MM.1S (cell line): ENCODE measurements around the gene USP32.

ENCODE experiments used
- EZH2 ChIP-seq: fragments of 300-600 bp; sonication (generic); optimal IDR thresholded peaks from 2 replicates; pipeline ENCODE3; 2017; ENCODE audit warnings: low read depth, mild to moderate bottlenecking, antibody characterized with exemption, low read length, mixed read lengths
- EZH2phosphoT487 ChIP-seq: fragments of 300-600 bp; sonication (generic); IDR thresholded peaks from 2 replicates; pipeline ENCODE4 v1.6.1; 2018; ENCODE audit warnings: antibody characterized with exemption, low read length
- TF ChIP-seq, protein P1 (sequence below): fragments of 300-600 bp; sonication (generic); IDR thresholded peaks from 2 replicates; pipeline ENCODE4 v1.5.1; 2016; ENCODE audit warnings: antibody characterized with exemption, low read length, mixed read lengths

DNA sequence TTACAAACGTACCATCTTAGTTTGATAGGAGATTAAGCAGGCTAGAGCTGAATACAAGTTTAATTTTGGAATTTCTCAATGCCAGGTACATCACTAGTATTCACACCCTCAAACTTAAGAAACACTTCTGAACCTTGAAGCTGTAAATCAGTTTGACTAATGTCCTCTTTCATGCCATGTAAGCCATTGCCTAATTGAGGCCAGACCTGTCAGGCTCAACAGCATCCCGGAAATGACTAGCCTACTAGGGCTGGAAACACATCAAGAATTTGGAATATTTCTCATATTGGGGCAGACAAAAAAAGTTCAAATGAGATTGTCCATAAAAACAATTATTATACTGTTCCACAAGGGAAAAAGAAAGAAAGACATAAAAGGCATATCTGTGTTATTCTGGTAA lies 1.7 kb downstream of the USP32 start:
- TF ChIP-seq, protein P1, sequence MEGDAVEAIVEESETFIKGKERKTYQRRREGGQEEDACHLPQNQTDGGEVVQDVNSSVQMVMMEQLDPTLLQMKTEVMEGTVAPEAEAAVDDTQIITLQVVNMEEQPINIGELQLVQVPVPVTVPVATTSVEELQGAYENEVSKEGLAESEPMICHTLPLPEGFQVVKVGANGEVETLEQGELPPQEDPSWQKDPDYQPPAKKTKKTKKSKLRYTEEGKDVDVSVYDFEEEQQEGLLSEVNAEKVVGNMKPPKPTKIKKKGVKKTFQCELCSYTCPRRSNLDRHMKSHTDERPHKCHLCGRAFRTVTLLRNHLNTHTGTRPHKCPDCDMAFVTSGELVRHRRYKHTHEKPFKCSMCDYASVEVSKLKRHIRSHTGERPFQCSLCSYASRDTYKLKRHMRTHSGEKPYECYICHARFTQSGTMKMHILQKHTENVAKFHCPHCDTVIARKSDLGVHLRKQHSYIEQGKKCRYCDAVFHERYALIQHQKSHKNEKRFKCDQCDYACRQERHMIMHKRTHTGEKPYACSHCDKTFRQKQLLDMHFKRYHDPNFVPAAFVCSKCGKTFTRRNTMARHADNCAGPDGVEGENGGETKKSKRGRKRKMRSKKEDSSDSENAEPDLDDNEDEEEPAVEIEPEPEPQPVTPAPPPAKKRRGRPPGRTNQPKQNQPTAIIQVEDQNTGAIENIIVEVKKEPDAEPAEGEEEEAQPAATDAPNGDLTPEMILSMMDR: no peak
- no peak for TF ChIP-seq EZH2
- TF ChIP-seq EZH2phosphoT487: no peak
